Measurements from ENCODE around the gene THTPA. TPM values are rescaled to one million over a fixed set of nuclear protein-coding genes. Genes with fewer than 3 reads are reported as not detected.
A peak's percentile ranks its signal among the peaks of the same experiment; 100 is the strongest.

The THTPA gene
- total RNA-seq, 1 experiment from 2014 or later: 3.3 TPM

DNA sequence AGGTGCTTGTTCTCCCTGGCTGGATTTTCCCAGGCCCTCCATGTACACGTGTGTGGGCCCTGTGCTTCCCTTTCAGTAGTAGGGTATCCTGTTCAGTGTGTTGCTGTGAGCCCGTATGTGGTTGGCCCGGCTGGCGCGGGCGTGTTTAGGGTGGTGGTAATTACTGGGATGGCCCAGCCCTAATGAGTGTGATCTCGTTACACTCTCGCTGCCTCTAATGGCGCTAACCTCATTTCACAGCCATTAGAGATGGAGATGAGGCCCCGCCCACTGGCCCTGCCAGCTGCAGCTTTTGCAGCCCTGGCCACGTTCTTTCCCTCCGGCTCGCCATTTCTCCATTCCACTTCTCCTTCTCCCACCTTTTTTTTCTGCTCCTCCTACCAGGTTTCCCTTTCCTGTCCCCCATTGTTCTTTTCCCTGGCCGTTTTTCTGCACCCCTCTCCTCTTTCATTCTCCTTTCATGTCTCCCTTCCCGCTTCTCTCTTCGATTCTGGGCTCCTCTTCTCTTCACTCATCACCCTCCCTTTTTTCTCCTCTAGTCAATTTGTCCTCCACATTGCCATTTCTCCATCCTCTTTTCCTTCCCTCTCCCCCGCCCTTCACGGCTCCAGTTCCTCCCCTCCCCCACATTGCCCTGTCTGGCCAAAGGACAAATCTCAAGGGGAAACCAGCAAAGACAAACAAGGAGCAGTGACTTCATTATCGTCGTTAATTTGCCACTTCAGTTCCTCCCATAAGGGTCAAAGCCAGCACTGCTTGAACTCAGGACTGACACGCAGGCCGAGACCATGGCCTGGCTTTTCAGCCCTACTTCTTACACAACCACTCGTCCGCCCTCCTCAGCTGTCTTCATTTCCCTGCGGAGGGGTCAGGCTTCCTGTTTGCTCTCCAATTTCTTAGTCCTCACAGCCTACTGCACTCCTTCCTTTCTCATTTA is 11.3 kb upstream of the THTPA start:
- no peak for DNase-seq

DNA sequence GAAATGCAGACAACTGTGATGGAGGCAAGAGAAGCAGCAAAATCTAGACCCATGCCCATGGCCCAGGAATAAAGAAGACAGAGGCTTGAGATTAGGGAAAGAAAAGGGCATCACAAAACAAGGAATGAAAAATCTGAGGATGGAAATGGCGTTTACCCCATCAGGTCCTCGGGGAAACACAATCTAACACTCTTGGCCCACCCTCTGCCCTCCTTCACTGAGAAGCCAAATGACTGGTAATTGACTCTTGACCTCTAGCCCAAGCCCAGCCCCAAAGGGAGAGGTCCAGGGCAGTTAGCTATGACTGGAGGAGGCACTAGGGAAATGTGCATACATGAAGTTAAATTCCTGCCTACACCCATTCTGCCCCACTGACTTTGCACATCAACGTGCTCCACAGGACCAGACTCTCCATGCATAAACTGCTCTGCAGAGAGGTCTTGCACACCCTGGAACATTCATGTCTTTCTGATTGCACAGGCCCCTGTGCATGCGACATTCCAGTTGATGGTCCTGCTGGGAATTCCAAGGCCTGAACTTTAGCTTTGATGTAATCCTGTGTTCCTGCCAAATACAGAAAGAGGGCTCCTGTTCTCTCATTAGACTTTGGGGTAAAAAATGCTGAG is 10.2 kb upstream of the THTPA start:
- H3K36me3 ChIP-seq: no peaks in the 10 kb centered on the region
- no peak for DNase-seq
- no peaks in the 10 kb centered on the region for H3K27me3 ChIP-seq
- no peak overlapping the region for H3K4me3 ChIP-seq
- H3K9me3 ChIP-seq: no peaks in the 10 kb centered on the region

More for the DNA sequence above, 11.3 kb upstream of the THTPA start:
- Histone ChIP-seq H3K4me3 (no peak overlapping the region), H3K9me3 (no peaks in the 10 kb centered on the region), H3K27me3 (no peaks in the 10 kb centered on the region), H3K36me3 (no peaks in the 10 kb centered on the region)

DNA sequence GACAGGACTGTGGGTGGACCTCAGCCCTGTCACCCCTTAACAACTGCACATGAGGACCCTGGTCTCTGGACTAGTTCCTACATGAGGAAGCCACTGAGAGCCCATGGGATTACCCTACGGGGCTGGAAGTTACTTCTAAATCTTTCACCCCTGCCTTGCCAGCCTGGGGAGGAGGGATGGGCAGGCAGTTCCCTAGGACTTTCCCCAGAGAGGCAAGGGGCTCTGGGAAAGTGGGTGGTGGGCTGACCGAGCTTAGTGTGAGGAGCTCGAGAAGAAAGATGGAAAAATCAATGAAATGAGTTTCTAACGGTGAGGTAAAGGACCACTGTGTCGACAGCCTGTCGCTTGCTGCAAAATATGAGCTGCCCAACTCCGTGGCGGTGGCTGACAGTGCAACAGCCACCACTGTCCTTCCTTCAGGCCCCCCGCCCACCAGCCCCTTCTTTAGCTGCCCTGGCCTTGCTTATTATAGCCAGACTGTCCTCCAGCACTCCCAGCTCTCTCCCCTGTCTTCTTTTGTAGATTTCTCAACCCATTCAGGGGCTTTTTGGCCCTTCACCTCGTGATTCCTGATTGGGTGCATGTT is 9.5 kb upstream of the THTPA start:
- DNase-seq: no peak
- Histone ChIP-seq H3K27me3 (no peaks in the 10 kb centered on the region), H3K36me3 (no peaks in the 10 kb centered on the region), H3K9me3 (no peaks in the 10 kb centered on the region), H3K4me3 (no peak overlapping the region)

DNA sequence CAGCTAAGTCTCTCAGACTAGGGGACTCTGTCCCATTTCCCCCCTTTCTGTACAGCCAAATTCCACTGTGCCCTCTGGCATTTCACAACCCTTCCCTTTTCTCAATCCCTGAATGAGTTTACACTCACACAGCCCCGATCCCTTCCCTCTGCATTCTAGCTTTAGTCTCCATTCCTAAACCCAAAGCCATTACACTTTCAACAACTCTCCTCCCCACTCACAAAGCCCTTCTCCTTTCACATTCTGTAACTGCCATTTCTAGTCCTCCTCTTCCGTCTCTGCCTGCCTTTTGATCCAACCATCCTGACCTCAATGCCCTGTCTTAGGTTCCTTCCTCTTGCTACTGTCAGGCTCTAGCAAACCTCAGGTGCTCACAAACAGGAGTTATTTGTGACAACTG is 8.1 kb upstream of the THTPA start:
- Histone ChIP-seq H3K36me3 (no peaks in the 10 kb centered on the region), H3K27me3 (no peaks in the 10 kb centered on the region), H3K4me3 (no peak overlapping the region), H3K9me3 (no peaks in the 10 kb centered on the region)
- no peak for DNase-seq

DNA sequence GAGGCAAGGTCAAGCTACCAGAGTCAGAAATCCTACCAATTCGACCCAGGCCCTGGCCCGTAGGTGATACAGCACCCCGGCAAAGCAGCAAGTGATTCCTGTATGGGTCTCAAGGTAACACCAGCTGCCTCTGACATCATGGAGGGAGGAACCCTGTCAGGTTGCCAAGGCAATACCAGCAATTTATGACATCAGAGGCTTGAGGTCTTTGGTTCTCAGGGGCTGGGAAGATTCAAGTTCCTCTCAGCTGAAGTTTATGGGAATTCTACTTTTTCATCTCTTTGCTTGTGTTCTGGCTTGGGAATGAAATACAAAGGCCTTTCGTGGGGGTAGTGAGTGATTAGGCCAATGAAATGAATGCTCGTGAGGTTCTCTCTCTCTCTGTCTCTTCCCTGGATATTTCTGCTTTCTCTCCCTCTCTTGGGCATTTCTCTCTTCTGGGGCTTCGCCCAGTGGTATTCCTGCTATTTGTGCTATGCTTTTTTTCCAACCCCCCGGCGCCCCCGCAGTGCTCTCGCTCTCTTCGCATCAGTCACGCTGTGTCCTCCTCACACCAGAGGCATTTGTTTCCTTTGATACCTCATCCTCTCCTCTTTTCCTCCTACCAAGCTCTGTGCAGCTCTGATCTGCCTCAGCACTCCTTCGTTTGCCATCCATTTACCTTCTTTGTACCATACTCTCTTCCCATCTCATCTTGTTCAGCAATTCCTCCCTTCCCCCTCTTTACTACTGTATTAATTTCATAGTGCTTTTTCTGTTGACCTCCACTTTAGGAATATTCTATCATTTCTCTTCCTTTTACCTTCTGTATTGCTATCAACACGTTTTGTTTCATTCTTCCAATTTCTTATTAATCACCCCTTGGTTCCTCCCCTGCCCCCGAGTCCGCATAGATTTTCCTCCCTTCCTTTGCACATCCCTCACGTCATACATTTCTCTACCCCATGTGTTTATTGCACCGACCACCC is 7.4 kb upstream of the THTPA start:
- Histone ChIP-seq H3K4me3 (no peak overlapping the region), H3K36me3 (no peaks in the 10 kb centered on the region), H3K9me3 (no peaks in the 10 kb centered on the region), H3K27me3 (no peaks in the 10 kb centered on the region)
- DNase-seq: no peak

DNA sequence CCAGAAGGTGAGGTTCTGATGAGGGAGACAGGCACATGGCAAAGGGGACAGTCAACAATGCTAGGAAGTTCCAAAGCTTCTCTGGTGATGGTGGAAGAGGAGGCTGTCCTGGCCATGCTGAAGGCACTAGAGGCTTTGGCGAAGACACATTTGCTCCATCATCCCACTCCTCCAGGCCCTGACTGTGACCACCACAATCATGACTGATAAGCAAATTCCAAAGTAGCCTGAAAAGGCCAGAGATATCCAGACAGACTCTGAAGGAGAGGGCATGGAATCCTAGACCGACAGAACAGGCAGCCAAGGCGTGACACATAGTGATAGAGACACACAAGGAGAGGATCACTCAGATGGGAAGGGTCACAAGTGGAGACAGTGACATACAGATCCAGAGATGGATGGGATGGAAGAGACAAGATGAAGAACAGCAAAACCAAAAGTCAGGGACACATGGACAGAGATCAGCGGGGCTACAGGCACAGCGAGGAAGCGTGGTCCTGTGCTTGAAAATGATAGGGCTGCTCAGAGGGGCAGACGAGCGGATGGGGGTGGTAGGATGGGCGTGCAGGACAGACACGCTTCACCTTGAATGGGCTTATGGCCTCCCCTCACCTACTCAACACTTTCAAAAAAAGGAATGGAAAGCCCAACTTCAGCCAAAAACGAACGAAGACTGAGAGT is 5.8 kb upstream of the THTPA start:
- Histone ChIP-seq H3K27me3 (no peaks in the 10 kb centered on the region), H3K36me3 (no peaks in the 10 kb centered on the region), H3K4me3 (peak overlapping the region; percentile 59), H3K9me3 (no peaks in the 10 kb centered on the region)
- DNase-seq: no peak

DNA sequence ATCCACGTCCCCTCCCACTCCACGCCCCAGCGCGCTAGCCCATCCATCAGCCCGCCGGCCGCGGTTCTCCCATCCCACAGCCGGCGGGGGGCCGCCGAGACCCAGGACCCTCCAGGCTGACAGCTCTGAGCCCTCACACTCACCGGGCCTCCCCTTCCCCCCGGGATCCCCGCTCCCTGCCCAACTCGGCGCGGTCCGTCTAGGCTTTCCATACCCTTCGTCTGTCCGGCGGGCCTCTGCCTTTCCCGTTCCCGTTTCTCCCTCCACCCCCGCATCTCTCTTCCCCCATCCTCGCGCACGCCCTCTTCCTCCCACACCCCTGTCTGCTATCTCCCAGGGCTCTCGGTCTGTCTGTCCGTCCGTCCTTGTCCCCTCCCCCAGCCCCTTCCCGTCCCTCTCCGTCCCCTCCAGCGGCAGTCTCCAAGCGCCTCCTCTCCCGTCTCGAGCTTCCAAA is 5.2 kb upstream of the THTPA start:
- H3K4me3 ChIP-seq: peak overlapping the region; percentile 59
- no peaks in the 10 kb centered on the region for H3K9me3 ChIP-seq
- DNase-seq: peak; percentile 32
- H3K27me3 ChIP-seq: no peaks in the 10 kb centered on the region
- H3K36me3 ChIP-seq: no peaks in the 10 kb centered on the region

DNA sequence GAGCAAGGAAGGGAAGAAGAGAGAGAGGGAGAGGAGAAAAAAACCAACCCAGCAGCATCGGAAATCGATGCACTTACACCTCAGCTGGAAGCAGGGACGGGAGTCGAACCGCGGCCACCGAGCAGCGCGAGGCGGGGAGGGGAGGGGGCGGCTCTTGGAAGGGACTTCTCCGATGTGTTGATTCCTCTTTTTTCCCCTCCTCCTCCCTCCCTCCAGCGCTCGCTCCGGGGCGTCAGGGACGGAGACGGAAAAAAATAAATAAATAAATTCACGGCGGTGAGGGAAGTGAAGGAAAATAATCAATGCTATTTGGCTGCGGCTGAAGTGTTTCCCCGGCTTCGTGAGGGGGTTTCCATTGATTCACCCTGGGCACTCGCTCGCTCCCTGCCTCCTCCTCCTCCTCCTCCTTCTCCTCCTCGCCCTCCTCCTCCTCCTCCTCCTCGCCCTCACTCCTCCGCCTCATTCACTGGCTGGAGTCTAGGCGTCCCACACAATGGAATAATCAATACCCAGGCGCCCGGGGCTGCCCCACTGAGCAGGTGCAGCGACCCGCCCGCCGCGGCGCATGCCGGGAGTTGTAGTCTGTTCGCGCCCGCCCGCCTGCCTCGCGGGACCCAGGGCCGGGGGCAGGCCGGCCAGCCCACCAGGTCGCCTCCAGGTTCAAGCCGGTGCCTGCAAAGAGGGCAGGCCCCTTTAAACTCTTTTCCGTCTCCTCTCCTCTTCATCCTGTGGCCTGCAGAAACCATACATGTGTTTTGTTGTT is 4.6 kb upstream of the THTPA start, which contains the start of gene ZFHX2:
ZFHX2 (minus strand) TSS at position 500 of the 763 bp plus-strand sequence. CDS start 16,440 bp downstream, outside the sequence.
- Histone ChIP-seq H3K4me3 (peak within 1 kb of the TSS; percentile 59), H3K27me3 (no peaks in the 10 kb centered on the region), H3K9me3 (no peaks in the 10 kb centered on the region), H3K36me3 (no peaks in the 10 kb centered on the region)
- DNase-seq: peak; percentile 79

DNA sequence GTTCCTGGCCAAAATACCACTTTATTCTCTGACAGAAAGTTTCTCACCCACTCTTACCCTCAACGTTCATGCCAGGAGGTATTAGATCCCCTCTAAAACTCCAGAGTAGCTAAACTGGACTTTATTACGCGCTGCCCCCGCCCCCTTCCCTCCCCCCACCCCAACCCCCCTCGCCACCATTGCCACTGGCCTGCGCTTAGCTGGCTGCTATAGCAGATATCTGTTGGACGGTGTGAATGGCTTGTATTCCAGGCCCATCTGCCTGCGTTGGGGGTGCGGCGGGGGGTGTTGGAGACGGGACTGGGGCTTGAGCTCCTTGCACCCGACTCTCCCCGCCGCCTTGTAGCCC is 564 bp upstream of the THTPA start:
- no peaks in the 10 kb centered on the region for H3K9me3 ChIP-seq
- no peaks in the 10 kb centered on the region; the same call in 1 of the 2 replicates for H3K36me3 ChIP-seq
- no peak for DNase-seq
- H3K27me3 ChIP-seq: no peaks in the 10 kb centered on the region
- H3K4me3 ChIP-seq: peak overlapping the region; percentile 92

DNA sequence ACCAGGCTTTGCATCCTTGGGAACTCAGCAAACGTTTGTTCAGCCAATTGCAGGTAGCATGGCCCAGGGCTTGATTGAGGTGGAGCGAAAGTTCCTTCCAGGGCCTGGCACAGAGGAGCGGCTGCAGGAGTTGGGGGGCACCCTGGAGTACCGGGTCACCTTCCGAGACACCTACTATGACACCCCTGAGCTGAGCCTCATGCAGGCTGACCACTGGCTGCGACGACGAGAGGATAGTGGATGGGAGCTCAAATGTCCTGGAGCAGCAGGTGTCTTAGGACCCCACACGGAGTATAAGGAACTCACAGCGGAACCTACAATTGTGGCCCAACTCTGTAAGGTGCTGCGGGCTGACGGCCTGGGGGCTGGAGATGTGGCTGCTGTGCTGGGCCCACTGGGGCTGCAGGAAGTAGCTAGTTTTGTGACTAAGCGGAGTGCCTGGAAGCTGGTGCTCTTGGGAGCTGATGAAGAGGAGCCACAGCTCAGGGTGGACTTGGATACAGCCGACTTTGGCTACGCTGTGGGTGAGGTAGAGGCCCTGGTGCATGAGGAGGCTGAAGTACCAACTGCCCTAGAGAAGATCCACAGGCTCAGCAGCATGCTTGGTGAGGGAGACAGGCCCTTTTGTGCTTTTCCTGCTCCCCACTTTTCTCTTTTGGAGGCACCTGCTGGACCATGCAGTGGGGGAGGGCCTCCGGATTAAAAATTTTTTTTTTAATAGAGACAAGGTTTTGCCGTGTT is 799 bp downstream of the THTPA start:
- DNase-seq: no peak
- Histone ChIP-seq H3K9me3 (no peaks in the 10 kb centered on the region), H3K4me3 (peak overlapping the region; percentile 92), H3K36me3 (no peaks in the 10 kb centered on the region; the same call in 1 of the 2 replicates), H3K27me3 (no peaks in the 10 kb centered on the region)

DNA sequence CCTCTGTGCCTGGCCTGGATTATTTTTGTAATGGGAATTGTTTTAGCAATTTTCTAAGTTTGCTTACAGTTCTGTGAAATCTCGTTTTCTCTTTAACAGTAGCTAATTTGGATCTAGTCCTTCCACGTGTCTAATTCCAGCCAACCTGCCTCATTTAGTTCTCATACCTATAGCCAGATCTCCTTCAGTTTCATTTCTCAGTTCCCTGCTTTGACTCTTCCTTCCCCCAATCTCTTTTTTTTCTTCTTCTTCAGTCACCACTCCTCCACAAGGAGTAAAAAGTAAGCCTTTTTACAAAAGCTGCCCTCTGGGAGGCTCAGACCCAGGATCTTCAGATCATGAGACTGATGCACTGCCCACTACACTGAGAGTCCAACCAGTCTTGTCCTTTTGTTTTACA is 1.4 kb downstream of the THTPA start:
- Histone ChIP-seq H3K27me3 (no peaks in the 10 kb centered on the region), H3K36me3 (no peaks in the 10 kb centered on the region; the same call in 1 of the 2 replicates), H3K9me3 (no peaks in the 10 kb centered on the region), H3K4me3 (no peak overlapping the region)
- no peak for DNase-seq

DNA sequence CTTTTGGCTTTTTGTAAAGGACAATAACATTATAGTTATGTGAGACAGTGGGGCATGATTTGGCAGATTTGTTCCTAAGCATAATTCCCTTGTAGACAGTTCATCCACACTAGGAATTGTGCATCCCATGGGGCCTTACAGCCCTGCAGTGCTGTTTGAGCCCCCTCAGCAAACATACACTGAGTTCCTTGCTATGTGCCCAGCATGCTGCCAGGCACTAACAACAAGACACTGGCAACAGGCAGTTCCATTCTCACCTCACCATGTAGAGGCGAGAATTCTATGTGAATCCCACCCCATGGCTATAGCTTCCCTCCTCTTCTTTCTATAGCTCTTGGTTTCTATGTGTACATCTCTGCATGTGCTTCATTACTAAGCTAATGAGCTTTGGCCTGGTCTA is 1.9 kb downstream of the THTPA start:
- no peak for DNase-seq
- H3K27me3 ChIP-seq: no peaks in the 10 kb centered on the region
- H3K9me3 ChIP-seq: no peaks in the 10 kb centered on the region
- H3K36me3 ChIP-seq: no peaks in the 10 kb centered on the region; the same call in 1 of the 2 replicates
- H3K4me3 ChIP-seq: no peak overlapping the region

DNA sequence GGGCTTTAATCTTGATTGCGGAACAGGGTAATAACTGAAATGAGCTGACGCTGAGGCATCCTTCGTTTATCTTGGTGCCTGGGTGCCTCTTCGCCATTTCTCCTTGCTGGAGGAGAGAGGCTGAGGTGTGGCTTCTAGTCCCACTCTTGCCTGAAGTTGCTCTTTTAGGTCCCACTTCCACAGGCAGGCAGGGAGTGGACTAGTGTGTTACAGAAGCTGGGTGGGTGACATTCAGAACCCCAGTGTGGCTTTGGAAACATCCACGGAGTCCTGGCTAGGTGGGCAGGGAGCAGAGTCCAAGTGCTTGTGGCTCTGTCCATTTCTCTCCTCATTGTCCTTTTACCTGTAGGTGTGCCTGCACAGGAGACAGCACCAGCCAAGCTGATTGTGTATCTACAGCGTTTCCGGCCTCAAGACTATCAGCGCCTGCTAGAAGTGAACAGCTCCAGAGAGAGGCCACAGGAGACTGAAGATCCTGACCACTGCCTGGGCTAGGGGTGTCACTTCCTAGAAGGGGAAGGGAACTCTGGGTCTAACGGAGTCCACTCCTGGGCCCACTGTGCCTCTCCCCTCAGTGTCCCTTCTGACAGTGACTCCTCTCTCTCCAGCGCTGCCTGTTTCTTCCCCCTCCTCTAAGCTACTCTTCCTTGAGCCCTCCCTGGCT is 2.4 kb downstream of the THTPA start:
- no peak for DNase-seq
- no peak overlapping the region for H3K4me3 ChIP-seq
- H3K9me3 ChIP-seq: no peaks in the 10 kb centered on the region
- H3K27me3 ChIP-seq: no peaks in the 10 kb centered on the region
- no peaks in the 10 kb centered on the region; the same call in 1 of the 2 replicates for H3K36me3 ChIP-seq

Measured in MG63 (cell line).